ENCODE measurements around the gene MED9.
"Not testable (repeated sequence)": the region's sequence is repeated elsewhere in the genome, so short reads cannot be mapped to it uniquely, and the experiment has no call there.

The MED9 gene

DNA sequence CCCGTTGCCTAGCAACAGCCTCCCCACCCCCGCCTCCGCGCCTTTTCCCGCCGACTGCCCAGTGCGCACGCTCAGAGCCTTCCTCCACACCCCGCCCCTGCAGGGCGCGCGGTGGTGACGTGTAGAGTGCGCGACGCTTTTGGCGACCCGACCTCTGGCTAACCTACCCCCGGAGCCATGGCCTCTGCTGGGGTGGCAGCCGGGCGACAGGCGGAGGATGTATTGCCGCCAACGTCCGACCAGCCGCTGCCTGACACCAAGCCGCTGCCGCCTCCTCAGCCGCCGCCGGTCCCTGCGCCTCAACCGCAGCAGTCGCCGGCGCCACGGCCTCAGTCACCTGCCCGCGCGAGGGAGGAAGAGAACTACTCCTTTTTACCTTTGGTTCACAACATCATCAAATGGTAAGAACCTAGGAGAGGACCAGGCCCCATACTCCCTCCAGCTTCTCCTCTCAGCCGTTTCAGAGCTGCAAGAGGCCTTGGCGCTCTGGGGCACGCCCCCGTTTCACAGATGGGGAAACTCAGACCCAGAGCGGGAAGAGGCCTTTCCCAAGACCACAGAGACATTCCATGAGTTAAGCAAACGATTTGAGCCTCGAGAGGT lies at the start of gene MED9:
Gene MED9 (plus strand): TSS at position 136 of the 603 bp plus-strand sequence. CDS start 42 bp downstream, at position 178.
- peak; percentile 39 to 89 for DNase-seq

- no peak for DNase-seq
Observed at GRCh38 chr17:17429222-17429621, 47.6 kb upstream of the MED9 start.

DNA sequence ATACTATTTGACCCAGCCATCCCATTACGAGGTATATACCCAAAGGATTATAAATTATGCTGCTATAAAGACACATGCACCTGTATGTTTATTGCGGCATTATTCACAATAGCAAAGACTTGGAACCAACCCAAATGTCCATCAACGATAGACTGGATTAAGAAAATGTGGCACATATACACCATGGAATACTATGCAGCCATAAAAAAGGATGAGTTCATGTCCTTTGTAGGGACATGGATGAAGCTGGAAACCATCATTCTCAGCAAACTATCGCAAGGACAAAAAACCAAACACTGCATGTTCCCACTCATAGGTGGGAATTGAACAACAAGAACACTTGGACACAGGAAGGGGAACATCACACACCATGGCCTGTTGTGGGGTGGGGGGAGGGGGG lies 45.9 kb upstream of the MED9 start:
- not testable (repeated sequence) for DNase-seq

DNA sequence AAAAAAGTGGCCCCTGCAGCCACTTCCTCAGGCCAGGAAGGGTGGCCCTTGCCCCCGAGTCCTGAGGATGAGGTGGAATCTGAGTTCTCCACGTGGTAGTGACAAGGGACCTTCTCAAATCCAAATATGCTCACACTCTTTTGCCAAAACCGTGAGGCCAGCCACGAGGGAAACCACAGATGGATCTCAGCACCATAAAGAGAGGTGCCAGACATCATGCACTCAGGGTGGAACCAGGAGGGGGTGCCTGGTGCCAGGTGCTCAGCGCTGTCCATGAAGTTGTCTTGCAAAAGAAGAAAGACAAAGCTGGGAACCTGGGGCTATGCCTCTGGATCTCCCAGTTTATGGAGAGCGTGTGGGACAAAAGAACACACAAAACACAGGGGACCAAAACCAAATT lies 45.2 kb upstream of the MED9 start:
- DNase-seq, result no peak

DNA sequence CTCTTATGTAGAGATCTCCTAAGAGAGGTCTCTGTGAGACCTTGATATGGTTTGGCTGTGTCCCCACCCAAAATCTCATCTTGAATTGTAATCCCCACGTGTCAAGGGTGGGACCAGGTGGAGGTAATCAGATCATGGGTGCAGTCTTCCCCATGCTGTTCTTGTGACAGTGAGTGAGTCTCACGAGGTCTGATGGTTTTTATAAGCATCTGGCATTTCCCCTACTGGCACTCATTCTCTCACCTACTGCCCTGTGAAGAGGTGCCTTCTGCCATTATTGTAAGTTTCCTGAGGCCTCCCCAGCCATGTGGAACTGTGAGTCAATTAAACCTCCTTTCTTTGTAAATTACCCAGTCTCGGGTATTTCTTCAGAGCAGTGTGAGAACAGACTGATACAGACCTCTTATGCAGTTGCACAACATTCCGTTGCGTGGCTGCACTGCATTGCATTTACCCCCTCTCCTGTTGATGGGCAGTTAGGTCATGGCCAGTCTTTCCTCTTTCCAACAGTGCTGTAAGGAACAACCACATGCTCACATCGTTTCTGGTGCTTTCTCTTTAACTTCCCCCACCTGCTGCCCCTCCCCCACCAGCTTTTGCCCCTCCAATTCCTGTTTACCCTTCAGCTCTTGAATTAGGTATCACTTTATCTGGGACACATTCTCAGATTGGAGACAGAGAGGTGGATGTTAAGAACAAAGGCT lies 43.6 kb upstream of the MED9 start:
- DNase-seq, result no peak

DNA sequence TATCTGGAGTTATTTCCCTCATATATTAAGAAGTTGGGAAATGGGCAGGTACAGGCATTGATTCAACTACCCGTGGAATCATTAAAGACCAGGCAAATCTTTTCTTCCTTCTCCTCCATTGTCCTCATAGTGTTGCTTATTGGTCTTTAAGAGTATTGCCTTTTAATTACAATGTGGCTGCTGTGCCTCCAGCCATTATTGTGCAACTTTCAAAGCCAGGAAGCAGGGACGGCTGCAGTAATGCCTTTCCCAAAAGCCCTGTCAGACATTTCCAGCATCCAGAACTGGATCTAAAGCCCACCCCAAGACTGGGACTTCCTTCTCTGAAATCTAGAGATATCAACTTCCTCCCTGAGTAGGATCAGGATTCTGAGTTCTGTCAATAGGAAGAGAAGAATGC lies 42.3 kb upstream of the MED9 start:
- no peak for DNase-seq

GRCh38 chr17:17435323-17435722 lies 41.5 kb upstream of the MED9 start:
- DNase-seq, result no peak

- DNase-seq, result no peak
Observed at GRCh38 chr17:17437461-17437860, 39.3 kb upstream of the MED9 start.

GRCh38 chr17:17437893-17438292 lies 38.9 kb upstream of the MED9 start:
- DNase-seq, result no peak

DNA sequence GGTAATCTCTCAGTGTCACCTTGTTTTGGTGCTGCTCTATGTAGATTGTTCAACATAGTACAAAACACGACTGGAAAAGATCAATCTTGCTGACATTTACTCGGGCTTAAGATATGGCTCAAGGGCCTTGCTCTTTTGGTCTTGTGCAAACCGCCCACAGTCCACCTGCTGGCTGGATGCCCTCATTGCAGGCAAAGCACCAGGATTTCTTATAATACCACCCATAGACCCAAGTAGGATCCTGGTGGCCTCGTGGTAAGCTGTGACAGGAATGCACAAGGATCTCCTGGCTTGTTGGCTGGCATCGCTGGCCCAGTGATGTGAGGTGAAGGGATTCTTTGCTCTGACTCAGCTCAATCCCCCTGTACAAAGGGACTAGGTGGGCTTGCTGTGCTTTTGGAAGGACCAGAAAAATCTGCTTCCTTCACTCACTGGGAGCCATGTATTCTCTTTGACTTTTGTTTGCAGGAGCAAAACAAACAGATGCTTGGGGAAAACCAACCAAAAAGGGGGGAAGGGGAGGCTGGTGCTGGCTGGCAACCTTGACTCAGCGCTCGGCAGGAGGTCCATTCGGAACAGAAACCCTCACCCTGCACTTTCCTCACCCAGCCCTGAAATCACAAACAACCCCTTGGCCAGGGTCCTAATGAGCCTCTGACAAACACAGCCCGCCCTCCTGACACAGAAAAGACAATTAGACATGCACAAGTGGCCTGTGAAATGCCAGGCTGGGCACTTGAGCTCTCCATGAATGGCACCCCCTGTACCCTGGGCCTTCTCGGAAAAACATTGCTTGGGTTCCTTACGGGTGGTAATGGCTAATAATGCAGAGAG lies 36.6 kb upstream of the MED9 start:
- peak; percentile 0 to 38 for DNase-seq

DNA sequence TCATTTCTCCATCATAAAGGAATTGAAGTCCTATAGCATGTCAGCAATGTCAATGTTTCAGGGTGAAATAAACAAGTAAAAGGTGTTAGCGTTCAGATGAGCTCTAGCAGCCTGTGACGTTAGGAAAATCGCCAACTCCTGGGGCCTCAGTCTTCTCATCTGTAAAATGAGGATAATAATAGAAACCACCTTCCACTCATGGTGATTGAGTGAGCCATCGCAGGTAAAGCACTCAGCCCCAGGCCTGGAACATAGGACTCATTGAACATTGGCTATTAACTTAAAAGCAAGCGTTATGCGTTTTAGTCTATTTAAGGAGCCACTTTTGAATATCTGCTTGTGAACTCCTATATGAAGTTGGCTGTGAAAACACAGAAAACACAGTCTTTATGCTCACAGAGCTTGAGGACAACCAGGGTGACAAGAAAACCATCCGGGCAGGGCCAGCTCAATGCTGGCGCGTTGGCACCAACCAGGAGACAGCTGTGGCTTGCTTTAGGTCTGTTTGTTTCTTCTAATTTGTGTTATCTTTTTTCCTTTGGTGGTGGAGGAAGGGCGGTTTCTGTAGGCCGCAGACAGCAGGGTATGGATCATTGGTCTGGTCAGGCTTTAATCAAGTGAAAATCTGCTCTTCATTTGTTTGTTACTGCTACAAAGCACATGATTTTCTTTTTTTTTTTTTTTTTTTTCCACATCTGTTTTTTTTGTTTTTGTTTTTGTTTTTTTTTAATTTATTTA lies 35.7 kb upstream of the MED9 start:
- DNase-seq, result no peak

DNA sequence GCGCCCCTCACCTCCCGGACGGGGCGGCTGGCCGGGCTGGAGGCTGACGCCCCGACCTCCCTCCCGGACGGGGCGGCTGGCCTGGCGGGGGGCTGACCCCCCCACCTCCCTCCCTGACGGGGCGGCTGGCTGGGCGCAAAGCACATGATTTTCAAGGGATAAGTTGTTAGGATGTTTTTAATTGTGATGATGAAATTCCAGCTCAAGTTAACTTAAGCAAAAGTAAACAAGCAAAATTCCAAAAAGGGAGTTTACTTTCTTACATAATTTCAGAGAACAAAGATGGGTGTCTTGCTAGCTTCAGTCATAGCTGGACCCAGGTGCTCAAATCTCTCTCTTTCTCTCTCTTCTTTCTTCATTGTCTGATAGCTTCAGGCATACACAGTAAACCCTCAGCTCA lies 33.6 kb upstream of the MED9 start:
- no peak for DNase-seq

DNA sequence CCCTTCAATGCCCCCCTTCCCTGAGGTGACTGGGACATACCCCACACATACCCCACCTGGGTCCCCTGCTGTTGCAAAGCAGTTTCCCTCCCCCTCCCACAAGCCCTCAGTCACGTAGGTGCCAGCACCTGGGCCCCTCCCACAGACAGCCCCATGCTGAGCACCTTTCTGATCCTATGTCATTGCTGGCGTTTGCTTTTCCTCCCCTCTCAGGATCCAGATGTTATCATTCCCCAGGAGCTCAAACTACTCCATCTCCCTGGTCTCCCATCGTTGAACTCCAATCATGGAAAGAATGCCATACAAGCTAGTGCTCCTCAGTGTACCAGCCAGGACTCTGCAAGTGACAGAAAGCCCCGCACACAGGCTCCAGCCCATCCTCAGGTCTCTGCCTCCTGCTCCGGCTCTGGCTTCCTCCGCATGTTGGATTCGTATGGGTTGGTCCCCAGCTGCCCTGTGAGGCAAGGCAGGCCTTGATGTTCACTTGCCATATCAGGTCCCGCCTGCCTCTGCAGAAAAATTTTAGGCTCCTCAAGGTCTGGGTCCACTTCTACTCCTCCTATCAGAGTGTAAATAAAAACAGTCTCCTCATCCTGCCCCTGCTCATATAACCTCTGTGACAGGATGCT lies 31.4 kb upstream of the MED9 start:
- no peak for DNase-seq

- DNase-seq, result no peak
Observed at GRCh38 chr17:17445925-17446665, 30.7 kb upstream of the MED9 start.

DNA sequence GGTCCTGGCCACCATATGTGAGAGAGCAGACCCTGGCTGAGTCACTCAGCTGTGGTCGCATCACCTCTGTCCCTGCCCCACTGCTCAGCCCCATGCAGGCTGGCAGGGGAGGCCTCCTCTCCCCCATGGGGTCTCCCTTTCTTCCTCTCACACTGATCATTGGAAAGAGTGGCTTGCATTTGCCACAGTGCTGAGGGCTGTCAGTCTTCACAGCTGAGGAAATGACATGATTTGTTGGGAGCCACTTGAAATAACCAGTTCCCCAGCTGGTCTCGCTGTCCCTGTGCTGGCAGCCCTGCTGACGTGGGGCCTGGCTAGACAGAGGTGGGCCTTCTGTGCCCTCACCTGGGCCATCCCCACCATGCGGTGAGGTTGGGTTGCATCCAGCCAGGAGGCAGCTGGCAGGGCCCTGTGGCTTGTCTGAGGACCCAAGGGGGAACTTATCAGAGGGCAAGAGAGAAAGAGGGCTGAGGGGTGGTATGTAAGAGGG lies 30.1 kb upstream of the MED9 start:
- no peak for DNase-seq

- DNase-seq, result no peak
Observed at GRCh38 chr17:17447264-17447663, 29.5 kb upstream of the MED9 start.

DNA sequence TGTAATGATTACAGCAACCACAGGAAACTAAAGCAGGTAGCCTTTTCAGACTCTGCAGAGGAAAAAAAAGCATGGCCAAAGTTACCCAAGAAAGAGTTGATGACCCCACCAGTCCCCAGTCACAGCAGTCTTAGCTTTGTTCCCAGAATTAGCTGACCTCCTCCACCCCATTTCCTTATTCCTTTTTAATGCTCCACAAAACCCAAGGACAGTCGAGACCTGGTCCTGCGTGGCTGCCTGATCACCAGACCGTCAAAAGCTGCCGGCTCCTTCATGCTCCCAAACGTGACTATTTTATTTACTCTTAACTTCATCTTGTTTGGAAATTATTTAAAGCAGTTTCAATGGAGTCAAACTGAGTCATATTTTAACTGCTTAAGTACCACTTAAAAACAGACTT lies 28.7 kb upstream of the MED9 start:
- no peak for DNase-seq

GRCh38 chr17:17448723-17449122 lies 28.1 kb upstream of the MED9 start:
- no peak for DNase-seq

GRCh38 chr17:17453088-17453487 lies 23.7 kb upstream of the MED9 start:
- DNase-seq, result no peak

DNA sequence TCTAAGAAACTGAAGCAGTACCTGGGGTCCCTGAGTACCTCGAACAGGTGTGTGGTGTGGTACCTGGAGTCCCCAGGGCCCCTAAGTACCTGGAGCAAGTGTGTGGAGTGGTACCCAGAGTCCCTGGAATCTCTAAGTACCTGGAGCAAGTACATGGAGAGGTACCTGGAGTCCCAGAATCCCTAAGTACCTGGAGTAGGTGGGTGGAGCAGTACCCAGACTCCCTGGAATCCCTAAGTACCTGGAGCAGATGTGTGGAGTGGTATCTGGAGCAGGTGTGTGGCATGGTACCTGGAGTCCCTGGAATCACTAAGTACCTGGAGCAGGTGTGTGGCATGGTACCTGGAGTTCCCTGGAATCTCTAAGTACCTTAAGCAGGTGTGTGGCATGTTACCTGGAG lies 22.5 kb upstream of the MED9 start:
- DNase-seq, result no peak

DNA sequence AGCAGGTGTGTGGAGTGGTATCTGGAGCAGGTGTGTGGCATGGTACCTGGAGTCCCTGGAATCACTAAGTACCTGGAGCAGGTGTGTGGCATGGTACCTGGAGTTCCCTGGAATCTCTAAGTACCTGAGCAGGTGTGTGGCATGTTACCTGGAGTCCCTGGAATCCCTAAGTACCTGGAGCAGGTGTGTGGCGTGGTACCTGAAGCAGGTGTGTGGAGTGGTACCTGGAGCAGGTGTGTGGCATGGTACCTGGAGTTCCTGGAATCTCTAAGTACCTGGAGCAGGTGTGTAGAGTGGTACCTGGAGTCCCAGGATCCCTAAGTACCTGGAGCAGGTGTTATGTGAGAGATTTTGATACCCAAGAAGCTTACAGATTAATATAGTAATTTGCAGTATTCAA lies 22.1 kb upstream of the MED9 start:
- not testable (repeated sequence) for DNase-seq

- DNase-seq, result no peak
Observed at GRCh38 chr17:17455173-17455572, 21.6 kb upstream of the MED9 start.
